HepG2 (cell line): ENCODE results near the gene KRT16. TPM values are rescaled to one million over a fixed set of nuclear protein-coding genes. Genes with fewer than 3 reads are reported as not detected.

Source experiments
- ETV5 ChIP-seq: IDR thresholded peaks from 2 replicates; pipeline ENCODE4 v1.6.1; 2018; ENCODE audit warnings: missing biosample characterization, missing genetic modification reagents, inconsistent platforms, borderline replicate concordance
- FLYWCH1 ChIP-seq: sonication (generic); formaldehyde crosslinking; IDR thresholded peaks from 2 replicates; pipeline ENCODE4 v1.8.1; 2023; ENCODE audit warnings: mild to moderate bottlenecking, missing genetic modification reagents
- GABPB1 ChIP-seq: IDR thresholded peaks from 2 replicates; pipeline ENCODE4 v1.6.1; 2016; ENCODE audit warnings: mild to moderate bottlenecking, missing genetic modification reagents, moderate library complexity, missing compliant biosample characterization
- HNRNPL ChIP-seq: fragments of 200-400 bp; formaldehyde crosslinking; IDR thresholded peaks from 2 replicates; pipeline ENCODE4 v1.6.1; 2017; ENCODE audit warnings: mild to moderate bottlenecking, low read depth, low read length
- MATR3 ChIP-seq: sonication (generic); formaldehyde crosslinking; IDR thresholded peaks from 2 replicates; pipeline ENCODE4 v1.4.0; 2020; ENCODE audit warnings: missing genetic modification reagents
- MXI1 ChIP-seq: IDR thresholded peaks from 3 replicates; pipeline ENCODE4 v1.6.1; 2012; ENCODE audit warnings: low read depth, low read length, inconsistent platforms, borderline replicate concordance
- MYNN ChIP-seq: sonication (generic); formaldehyde crosslinking; IDR thresholded peaks from 2 replicates; pipeline ENCODE4 v1.4.0; 2020; ENCODE audit warnings: mild to moderate bottlenecking, low read depth, missing genetic modification reagents
- NR2F6 ChIP-seq, 2 experiments: IDR thresholded peaks; 2 replicates each; pipeline ENCODE4 v1.6.1; 2016; ENCODE audit warnings: antibody characterized with exemption in 1 of 2, mild to moderate bottlenecking in 1 of 2
- RBM39 ChIP-seq: fragments of 200-400 bp; formaldehyde crosslinking; IDR thresholded peaks from one replicate; pipeline ENCODE4 v1.6.1; 2018; ENCODE audit warnings: antibody characterized with exemption, mild to moderate bottlenecking, low read depth, low read length; ENCODE audit not compliant: poor library complexity, severe bottlenecking
- SALL1 ChIP-seq: sonication (generic); formaldehyde crosslinking; IDR thresholded peaks from 2 replicates; pipeline ENCODE4 v1.8.0; 2022; ENCODE audit warnings: mild to moderate bottlenecking, missing genetic modification reagents
- ZFP90 ChIP-seq: sonication (generic); formaldehyde crosslinking; IDR thresholded peaks from 2 replicates; pipeline ENCODE4 v1.8.0; 2022; ENCODE audit warnings: missing genetic modification reagents, mild to moderate bottlenecking, inconsistent platforms, borderline replicate concordance
- ZMAT3 ChIP-seq: sonication (generic); formaldehyde crosslinking; conservative IDR thresholded peaks from 2 replicates; pipeline ENCODE4 v1.7.0; 2021; ENCODE audit warnings: missing genetic modification reagents
- ZNF10 ChIP-seq: sonication (generic); formaldehyde crosslinking; IDR thresholded peaks from 2 replicates; pipeline ENCODE4 v1.4.0; 2020; ENCODE audit warnings: mild to moderate bottlenecking, low read depth, missing genetic modification reagents, borderline replicate concordance
- ZNF207 ChIP-seq: fragments of 450-650 bp; IDR thresholded peaks from 2 replicates; pipeline ENCODE4 v1.6.1; 2016; ENCODE audit warnings: antibody characterized with exemption, borderline replicate concordance
- ZNF432 ChIP-seq: sonication (generic); formaldehyde crosslinking; IDR thresholded peaks from 2 replicates; pipeline ENCODE4 v1.5.0; 2020; ENCODE audit warnings: missing genetic modification reagents, mild to moderate bottlenecking, borderline replicate concordance
- ZNF660 ChIP-seq: sonication (generic); formaldehyde crosslinking; IDR thresholded peaks from 2 replicates; pipeline ENCODE4 v1.5.1; 2020; ENCODE audit warnings: mild to moderate bottlenecking, low read depth, missing genetic modification reagents, borderline replicate concordance
- ZNF777 ChIP-seq: sonication (generic); formaldehyde crosslinking; IDR thresholded peaks from 2 replicates; pipeline ENCODE4 v1.4.0; 2020; ENCODE audit warnings: missing genetic modification reagents
- polyA plus RNA-seq, 8 experiments: library from polyadenylated mRNA; depleted of rRNA in 3 of 8; stranded (reverse) in 7 of 8; unstranded in 1 of 8; fragments of >200 nt; fragmentation: Illumina TruSeq in 4 of 8; extraction: Trizol in 4 of 8; gene quantifications; 2 replicates each; pipeline versions ENCODE4 v1.2.1 to v1.2.3, GENCODE V29; 2011 to 2016; ENCODE audit warnings: low read depth in 4 of 8, missing spikeins in 1 of 8, mixed read lengths in 1 of 8; ENCODE audit not compliant: insufficient read depth in 1 of 8
- total RNA-seq, 5 experiments: library from RNA; depleted of rRNA; stranded (reverse); fragments of >200 nt; fragmentation: Illumina TruSeq; extraction: Trizol; gene quantifications; 2 replicates each; pipeline ENCODE4 v1.2.3, GENCODE V29; 2016; ENCODE audit warnings: low read depth in 1 of 5
- TF ChIP-seq, protein P1 (sequence below): sonication (generic); formaldehyde crosslinking; IDR thresholded peaks from 2 replicates; pipeline ENCODE4 v1.5.0; 2020; ENCODE audit warnings: mild to moderate bottlenecking, missing genetic modification reagents
- TF ChIP-seq, protein P2 (sequence below): IDR thresholded peaks from 2 replicates; pipeline ENCODE4 v1.6.1; 2016; ENCODE audit warnings: low read depth, borderline replicate concordance
- TF ChIP-seq, protein P3 (sequence below): sonication (generic); formaldehyde crosslinking; IDR thresholded peaks from 2 replicates; pipeline ENCODE4 v1.5.0; 2020; ENCODE audit warnings: missing genetic modification reagents, mild to moderate bottlenecking, borderline replicate concordance
- TF ChIP-seq, protein P4 (sequence below): sonication (generic); formaldehyde crosslinking; IDR thresholded peaks from 2 replicates; pipeline ENCODE4 v1.8.1; 2023; ENCODE audit warnings: missing genetic modification reagents, mild to moderate bottlenecking, borderline replicate concordance
- TF ChIP-seq, protein P5 (sequence below): sonication (generic); formaldehyde crosslinking; conservative IDR thresholded peaks from 2 replicates; pipeline ENCODE4 v1.4.0; 2020; ENCODE audit warnings: missing genetic modification reagents

The KRT16 gene
- total and polyA plus RNA-seq, 2 of the 13 experiments (the other 11 are each of a cell fraction or from before 2014, with no cell fraction given) = not detected

DNA sequence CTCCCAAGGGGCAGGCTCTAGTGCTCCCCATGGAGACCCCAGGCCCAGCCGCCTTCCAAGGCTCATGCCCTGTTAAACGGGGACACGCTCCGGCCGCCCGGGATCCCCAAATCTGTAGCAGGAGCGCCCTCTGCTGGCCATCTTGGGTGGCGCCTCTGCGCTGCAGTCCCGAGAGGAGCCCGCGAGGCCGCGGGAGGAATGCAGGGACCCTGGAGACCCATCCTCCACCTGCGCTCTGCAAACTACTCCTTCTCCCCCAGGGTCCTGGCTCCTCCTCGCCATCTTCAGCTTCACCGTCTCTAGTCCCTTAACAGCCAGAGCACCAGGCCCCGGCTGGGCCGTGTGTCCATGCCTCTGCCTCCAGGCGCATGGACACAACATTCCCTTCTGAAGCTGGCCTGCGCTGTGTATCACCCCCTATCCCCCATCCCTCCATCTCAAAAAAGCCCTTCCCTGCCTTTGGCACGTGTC lies 35.4 kb upstream of the KRT16 start (continued):
- TF ChIP-seq, protein P1, sequence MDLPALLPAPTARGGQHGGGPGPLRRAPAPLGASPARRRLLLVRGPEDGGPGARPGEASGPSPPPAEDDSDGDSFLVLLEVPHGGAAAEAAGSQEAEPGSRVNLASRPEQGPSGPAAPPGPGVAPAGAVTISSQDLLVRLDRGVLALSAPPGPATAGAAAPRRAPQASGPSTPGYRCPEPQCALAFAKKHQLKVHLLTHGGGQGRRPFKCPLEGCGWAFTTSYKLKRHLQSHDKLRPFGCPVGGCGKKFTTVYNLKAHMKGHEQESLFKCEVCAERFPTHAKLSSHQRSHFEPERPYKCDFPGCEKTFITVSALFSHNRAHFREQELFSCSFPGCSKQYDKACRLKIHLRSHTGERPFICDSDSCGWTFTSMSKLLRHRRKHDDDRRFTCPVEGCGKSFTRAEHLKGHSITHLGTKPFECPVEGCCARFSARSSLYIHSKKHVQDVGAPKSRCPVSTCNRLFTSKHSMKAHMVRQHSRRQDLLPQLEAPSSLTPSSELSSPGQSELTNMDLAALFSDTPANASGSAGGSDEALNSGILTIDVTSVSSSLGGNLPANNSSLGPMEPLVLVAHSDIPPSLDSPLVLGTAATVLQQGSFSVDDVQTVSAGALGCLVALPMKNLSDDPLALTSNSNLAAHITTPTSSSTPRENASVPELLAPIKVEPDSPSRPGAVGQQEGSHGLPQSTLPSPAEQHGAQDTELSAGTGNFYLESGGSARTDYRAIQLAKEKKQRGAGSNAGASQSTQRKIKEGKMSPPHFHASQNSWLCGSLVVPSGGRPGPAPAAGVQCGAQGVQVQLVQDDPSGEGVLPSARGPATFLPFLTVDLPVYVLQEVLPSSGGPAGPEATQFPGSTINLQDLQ = no peak
- TF ChIP-seq, protein P2, sequence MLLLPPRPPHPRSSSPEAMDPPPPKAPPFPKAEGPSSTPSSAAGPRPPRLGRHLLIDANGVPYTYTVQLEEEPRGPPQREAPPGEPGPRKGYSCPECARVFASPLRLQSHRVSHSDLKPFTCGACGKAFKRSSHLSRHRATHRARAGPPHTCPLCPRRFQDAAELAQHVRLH = peak; percentile 33; the same call in 1 of the 2 replicates
- TF ChIP-seq, protein P3, sequence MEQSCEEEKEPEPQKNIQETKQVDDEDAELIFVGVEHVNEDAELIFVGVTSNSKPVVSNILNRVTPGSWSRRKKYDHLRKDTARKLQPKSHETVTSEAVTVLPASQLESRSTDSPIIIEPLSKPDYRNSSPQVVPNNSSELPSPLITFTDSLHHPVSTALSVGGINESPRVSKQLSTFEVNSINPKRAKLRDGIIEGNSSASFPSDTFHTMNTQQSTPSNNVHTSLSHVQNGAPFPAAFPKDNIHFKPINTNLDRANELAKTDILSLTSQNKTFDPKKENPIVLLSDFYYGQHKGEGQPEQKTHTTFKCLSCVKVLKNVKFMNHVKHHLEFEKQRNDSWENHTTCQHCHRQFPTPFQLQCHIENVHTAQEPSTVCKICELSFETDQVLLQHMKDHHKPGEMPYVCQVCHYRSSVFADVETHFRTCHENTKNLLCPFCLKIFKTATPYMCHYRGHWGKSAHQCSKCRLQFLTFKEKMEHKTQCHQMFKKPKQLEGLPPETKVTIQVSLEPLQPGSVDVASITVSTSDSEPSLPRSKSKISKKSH (CRISPR knock-in tag) = no peak
- TF ChIP-seq MATR3 (no peak), ZMAT3 (no peak), GABPB1 (peak; percentile 52; the same call in 1 of the 2 replicates), ZNF660 (no peak), HNRNPL (no peak), ETV5 (peak; percentile 28; the same call in 1 of the 2 replicates), ZNF432 (CRISPR knock-in tag) (no peak), FLYWCH1 (no peak), ZNF10 (CRISPR knock-in tag) (no peak), SALL1 (no peak; the same call in 1 of the 2 replicates), RBM39 (peak; percentile 13), ZFP90 (CRISPR knock-in tag) (no peak; the same call in 1 of the 2 replicates), MXI1 (no peak), ZNF777 (CRISPR knock-in tag) (no peak), ZNF207 (no peak), MYNN (CRISPR knock-in tag) (no peak), NR2F6 (IDR thresholded peaks at IDR 0.05) (no peak), NR2F6 (CRISPR knock-in tag; IDR thresholded peaks at IDR 0.05) (no peak)
- TF ChIP-seq, protein P4, sequence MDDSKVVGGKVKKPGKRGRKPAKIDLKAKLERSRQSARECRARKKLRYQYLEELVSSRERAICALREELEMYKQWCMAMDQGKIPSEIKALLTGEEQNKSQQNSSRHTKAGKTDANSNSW (CRISPR knock-in tag) = no peak
- TF ChIP-seq, protein P5, sequence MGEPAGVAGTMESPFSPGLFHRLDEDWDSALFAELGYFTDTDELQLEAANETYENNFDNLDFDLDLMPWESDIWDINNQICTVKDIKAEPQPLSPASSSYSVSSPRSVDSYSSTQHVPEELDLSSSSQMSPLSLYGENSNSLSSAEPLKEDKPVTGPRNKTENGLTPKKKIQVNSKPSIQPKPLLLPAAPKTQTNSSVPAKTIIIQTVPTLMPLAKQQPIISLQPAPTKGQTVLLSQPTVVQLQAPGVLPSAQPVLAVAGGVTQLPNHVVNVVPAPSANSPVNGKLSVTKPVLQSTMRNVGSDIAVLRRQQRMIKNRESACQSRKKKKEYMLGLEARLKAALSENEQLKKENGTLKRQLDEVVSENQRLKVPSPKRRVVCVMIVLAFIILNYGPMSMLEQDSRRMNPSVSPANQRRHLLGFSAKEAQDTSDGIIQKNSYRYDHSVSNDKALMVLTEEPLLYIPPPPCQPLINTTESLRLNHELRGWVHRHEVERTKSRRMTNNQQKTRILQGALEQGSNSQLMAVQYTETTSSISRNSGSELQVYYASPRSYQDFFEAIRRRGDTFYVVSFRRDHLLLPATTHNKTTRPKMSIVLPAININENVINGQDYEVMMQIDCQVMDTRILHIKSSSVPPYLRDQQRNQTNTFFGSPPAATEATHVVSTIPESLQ = 0 out of 2 replicates have a peak, but pooled peaks have one; percentile 49
